Measurements from ENCODE around the gene TMEM239.

DNA sequence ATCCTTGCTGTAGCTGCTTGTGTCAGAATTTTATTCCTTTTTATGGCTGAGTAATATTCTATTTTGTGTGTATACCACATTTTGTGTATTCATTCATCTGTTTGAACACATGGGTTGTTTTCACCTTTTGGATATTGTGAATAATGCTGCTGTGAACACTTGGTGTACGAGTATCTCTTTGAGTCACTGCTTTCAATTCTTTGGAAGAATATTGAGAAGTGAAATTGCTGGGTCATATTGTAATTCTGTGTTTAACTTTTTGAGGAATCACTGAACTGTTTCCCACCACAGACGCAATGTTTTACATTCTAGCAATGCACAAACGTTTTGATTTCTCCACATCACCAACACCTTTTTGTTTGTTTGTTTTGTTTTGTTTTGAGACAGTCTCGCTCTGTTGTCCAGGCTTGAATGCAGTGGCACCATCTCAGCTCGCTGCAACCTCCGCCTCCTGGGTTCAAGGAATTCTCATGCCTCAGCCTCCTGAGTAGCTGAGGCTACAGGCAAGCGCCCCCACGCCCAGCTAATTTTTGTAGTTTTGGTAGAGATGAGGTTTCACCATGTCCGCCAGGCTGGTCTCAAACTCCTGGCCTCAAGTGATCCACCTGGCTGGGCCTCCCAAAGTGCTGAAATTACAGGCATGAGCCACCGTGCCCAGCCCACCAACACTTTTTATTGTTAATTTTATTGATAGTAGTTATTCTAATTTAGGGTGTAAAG lies 37.4 kb upstream of the TMEM239 start:
- TF ChIP-seq, protein P1, sequence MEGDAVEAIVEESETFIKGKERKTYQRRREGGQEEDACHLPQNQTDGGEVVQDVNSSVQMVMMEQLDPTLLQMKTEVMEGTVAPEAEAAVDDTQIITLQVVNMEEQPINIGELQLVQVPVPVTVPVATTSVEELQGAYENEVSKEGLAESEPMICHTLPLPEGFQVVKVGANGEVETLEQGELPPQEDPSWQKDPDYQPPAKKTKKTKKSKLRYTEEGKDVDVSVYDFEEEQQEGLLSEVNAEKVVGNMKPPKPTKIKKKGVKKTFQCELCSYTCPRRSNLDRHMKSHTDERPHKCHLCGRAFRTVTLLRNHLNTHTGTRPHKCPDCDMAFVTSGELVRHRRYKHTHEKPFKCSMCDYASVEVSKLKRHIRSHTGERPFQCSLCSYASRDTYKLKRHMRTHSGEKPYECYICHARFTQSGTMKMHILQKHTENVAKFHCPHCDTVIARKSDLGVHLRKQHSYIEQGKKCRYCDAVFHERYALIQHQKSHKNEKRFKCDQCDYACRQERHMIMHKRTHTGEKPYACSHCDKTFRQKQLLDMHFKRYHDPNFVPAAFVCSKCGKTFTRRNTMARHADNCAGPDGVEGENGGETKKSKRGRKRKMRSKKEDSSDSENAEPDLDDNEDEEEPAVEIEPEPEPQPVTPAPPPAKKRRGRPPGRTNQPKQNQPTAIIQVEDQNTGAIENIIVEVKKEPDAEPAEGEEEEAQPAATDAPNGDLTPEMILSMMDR (IDR thresholded peaks at IDR 0.05) = no peak
- no peak for TF ChIP-seq POLR2A (IDR thresholded peaks at IDR 0.05)
